Activated naive CD4-positive, alpha-beta T cell (primary cell): ENCODE data around the gene KRTAP3-1.
"Not testable (repeated sequence)": the region's sequence is repeated elsewhere in the genome, so short reads cannot be mapped to it uniquely, and the experiment has no call there.

Source experiments
- DNase-seq, 4 experiments: peaks; one replicate each; lab custom pipeline; 2025; lab: John Stamatoyannopoulos, UW

The KRTAP3-1 gene

DNA sequence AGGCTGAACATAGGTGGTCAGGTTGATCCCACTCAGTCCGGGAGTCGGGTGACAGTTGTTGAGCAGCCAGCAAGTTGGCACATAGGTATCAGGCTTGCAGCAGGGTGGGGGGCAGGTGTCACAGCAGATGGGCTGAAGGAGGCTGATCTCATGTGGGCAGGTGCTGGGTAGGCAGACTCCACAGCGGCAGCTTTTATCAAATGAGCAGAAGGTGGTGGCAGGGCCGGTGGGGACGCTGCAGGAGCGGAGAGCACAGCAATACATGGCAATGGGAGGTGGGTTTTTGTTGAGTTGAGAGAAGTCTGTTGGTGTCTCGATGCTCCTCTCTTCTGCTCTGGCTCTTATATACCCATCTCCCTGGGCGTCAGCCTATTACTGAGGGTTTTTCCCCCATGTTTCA, at the start of gene KRTAP3-1:
Gene KRTAP3-1, minus strand, starts transcription at position 318 of the 400 bp plus-strand sequence. Its CDS starts 54 bp downstream, at position 264.
- no peak for DNase-seq

DNA sequence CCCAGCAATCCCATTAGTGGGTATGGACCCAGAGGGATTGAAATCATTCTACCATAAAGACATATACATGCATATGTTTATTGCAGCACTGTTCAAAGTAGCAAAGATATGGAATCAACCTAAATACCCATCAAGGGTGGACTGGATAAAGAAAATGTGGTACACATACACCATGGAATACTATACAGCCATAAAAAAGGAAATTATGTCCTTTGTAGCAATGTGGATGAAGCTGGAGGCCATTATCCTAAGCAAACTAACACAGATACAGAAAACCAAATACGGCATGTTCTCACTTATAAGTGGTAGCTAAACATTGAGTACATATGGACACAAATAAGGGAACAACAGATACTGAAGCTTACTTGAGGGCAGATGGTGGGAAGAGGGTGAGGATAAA, 48.6 kb upstream of the KRTAP3-1 start:
- DNase-seq: no peak

DNA sequence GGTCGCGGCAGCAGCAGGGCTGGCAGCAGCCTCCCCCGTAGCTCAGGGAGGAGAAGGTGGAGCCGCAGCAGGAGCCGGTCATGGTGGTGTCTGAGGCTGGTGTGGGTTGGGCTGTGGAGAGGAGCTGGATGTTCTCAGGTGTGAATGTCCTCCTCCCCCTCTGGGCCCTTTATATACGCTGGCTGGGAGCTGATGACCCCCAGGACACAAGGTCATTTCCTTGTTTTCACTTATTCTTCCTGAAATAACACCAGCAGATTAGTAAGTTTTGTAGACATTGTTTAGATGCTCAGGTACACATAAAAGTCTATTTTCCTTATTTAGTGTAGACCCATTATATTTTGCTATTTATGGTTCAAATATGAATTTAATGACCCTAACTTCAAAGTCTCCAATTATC, 46.2 kb upstream of the KRTAP3-1 start, which contains the start of gene KRTAP2-2:
Gene KRTAP2-2, minus strand, starts transcription at position 101 of the 400 bp plus-strand sequence. Its CDS starts 19 bp downstream, at position 82.
- not testable (repeated sequence) for DNase-seq

DNA sequence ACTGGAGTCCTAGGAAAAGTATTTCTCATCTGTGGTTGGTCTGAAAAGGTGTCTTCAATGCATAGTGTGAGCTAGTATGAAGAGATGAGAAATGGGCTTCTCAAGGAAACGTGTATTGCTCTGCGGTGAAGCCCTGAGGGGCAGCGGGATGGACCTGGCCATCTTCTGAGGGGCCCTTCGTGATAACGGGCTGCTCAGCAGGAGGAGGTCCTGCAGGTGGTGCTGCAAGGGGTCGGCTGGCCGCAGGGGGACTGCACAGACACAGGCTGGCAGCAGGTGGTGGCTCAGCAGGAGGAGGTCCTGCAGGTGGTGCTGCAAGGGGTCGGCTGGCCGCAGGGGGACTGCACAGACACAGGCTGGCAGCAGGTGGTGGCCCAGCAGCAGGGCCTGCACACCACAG, 45.6 kb upstream of the KRTAP3-1 start:
- not testable (repeated sequence) for DNase-seq

DNA sequence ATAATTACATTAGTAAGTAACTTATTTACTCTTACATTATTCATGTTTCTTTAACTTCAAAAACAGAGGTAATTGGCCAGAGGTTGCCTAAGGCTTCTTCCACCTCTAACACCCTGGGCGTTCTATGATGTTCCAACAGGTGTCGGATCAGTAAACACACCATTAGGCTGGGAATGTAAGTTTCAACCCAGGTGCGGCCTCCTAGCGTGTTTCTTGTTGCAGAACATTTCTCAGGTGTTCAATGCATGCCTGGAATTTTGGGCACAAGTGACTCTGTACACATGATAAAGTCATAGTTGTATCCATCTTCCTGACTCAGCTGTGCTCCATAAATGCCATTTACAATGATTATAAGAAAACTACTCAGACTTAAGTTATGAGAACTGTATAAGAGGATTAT, 45.1 kb upstream of the KRTAP3-1 start:
- DNase-seq: no peak

DNA sequence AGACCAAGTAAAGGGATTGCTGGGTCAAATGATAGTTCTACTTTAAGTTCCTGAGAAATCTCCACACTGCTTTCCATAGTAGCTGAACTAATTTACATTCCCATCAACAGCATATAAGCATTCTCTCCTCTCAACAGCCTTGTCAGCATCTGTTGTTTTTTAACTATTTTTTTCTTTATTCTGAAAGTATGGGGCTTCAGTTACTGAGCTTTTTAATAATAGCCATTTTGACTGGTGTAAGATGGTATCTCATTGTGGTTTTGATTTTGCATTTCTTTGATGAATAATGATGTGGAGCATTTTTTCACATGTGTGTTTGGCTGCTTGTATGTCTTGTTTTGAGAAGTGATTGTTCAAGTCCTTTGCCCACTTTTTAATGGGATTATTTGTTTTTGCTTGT, 43.6 kb upstream of the KRTAP3-1 start:
- no peak for DNase-seq

DNA sequence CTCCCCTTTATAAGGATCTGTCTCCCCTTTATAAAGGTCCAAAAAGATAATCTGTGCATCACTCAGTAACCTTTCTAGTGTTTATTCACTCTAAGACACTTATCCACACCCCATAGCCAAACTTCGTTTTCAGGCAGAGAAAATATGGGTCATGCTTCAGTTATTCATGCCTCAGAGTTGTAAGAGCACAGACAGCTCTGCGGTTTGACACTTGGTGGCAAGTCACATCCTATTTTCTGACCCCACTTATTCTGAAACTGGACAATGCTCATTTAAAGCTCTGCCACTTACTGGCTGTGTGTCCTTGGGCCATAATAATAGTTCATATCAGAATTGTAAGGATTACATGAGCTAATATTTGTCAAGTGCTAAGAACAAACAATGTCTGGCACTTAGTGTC, 40.2 kb upstream of the KRTAP3-1 start:
- DNase-seq: no peak

DNA sequence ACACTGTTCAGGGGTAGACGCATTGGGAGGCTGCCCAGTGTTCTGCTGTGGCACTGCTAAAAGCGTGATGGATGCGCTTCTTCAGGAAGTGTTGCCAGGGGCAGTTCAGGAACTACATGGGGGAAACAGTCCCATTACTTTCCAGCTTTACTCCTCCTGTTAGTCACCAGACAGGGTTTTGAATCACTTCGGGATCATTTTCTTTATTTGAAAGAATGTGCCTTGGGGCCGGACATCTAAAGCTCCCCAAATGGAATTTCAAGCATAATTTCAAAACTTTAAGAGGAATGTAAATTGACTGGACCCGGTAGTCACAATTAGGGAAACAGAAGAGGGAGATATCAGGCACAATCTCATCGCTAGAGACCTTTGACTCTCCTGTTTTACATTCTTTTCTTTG, 39.5 kb upstream of the KRTAP3-1 start:
- no peak for DNase-seq

DNA sequence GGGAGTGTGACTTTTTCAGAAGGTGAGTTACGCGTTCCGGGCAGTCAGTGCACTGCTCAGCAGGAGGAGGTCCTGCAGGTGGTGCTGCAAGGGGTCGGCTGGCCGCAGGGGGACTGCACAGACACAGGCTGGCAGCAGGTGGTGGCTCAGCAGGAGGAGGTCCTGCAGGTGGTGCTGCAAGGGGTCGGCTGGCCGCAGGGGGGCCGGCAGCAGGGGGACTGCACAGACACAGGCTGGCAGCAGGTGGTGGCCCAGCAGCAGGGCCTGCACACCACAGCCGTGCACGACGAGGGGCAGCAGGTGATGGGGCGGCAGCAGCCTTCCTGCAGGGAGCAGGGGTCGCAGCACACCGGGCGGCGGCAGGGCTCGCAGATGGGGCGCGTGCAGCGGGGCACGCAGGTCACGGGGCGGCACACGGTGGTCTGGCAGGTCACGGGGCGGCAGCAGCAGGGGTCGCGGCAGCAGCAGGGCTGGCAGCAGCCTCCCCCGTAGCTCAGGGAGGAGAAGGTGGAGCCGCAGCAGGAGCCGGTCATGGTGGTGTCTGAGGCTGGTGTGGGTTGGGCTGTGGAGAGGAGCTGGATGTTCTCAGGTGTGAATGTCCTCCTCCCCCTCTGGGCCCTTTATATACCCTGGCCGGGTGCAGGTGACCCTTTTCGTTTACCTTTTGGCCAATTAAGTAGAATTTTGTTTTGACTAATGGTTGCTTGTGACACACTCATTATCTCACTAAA, 38.0 kb upstream of the KRTAP3-1 start, which contains the start of gene KRTAP2-1:
Gene KRTAP2-1, minus strand, starts transcription at position 582 of the 731 bp plus-strand sequence. Its CDS starts 49 bp downstream, at position 533.
- DNase-seq: not testable (repeated sequence)

DNA sequence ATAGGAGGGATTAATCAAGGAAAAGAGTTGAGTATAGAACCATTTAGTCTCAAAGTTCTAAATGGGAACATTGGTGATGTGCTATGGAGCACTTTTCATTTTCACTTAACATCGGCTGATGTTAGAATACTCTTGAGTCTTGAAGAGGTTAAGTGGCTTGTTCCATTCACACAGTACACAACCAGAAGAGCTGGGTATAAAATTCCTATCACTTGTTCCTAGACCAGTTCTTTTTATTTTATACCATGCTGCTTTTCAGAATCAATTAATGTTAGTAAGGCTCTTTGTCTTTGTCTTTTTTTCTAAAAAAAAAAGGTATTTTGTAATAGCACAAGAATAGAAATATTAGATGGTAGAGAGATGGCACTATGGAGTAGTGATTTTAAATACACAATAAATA, 34.0 kb upstream of the KRTAP3-1 start:
- no peak for DNase-seq

DNA sequence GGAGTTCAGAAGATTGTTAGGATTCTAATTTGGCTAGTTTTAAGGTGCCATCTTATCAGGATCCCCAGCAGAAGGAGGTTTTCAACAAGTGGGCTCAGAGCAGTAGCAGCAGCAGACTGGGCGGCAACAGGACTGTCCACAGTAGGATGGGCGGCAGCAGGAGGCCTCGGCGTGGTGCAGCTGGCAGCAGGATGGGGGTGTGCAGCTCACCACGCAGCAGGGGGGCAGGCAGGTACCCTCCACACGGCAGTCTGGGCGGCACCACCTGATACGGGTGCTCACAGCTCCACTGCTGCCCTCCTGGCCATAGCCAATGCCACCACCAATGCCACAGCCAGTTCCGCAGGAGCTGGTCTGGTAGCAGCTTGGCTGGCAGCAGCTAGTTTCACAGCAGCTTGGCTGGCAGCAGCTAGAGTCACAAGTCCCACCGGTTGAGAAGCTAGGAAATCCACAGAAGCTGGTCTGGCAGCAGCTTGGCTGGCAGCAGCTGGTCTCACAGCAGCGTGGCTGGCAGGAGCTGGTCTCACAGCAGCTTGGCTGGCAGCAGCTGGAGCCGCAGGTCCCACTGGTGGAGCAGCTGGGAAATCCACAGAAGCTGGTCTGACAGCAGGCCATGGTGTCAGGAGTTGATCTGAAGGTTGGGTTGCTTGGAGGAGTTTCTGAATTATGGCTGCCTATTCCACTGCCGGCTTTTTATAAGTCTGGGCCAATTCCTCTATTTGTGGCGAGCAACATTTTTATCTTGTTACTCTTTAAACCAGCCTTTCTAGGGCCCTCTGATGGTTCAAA, 32.0 kb upstream of the KRTAP3-1 start, which contains the start of gene KRTAP1-1:
Gene KRTAP1-1, minus strand, starts transcription at position 668 of the 789 bp plus-strand sequence. Its CDS starts 53 bp downstream, at position 615.
- not testable (repeated sequence) for DNase-seq

DNA sequence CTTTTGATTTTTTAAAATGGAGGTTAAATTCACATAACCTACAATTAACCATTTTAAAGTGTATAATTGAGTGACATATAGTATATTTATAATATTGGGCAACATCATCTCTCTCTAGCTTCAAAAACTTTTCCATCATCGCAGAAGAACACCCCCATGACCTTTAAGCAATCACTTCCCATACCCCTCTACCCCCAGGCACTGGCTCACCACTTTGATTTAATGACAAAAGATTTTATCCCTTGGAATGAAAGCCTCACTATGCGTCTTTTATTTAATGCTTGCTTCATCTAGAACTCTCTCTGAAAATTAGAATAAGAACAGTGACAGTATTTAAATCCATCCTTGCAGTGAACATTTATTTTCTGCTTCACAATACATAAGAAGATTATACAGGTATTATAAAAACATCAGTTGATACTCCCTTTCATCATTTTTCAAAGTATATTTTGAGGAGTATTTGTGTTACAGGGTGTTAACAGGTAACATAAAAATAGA, 29.0 kb upstream of the KRTAP3-1 start:
- no peak for DNase-seq

DNA sequence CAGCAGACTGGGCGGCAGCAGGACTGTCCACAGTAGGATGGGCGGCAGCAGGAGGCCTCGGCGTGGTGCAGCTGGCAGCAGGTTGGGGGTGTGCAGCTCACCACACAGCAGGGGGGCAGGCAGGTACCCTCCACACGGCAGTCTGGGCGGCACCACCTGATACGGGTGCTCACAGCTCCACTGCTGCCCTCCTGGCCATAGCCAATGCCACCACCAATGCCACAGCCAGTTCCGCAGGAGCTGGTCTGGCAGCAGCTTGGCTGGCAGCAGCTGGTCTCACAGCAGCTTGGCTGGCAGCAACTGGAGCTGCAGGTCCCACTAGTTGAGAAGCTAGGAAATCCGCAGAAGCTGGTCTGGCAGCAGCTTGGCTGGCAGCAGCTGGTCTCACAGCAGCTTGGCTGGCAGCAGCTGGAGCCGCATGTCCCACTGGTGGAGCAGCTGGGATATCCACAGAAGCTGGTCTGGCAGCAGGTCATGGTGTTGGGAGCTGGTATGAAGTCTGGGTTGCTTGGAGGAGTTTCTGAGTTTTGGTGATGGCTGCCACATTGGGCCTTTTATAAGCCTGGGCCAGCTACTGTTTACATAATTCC, 25.5 kb upstream of the KRTAP3-1 start, which contains the start of gene KRTAP1-3:
Gene KRTAP1-3, minus strand, starts transcription at position 529 of the 590 bp plus-strand sequence. Its CDS starts 53 bp downstream, at position 476.
- not testable (repeated sequence) for DNase-seq

DNA sequence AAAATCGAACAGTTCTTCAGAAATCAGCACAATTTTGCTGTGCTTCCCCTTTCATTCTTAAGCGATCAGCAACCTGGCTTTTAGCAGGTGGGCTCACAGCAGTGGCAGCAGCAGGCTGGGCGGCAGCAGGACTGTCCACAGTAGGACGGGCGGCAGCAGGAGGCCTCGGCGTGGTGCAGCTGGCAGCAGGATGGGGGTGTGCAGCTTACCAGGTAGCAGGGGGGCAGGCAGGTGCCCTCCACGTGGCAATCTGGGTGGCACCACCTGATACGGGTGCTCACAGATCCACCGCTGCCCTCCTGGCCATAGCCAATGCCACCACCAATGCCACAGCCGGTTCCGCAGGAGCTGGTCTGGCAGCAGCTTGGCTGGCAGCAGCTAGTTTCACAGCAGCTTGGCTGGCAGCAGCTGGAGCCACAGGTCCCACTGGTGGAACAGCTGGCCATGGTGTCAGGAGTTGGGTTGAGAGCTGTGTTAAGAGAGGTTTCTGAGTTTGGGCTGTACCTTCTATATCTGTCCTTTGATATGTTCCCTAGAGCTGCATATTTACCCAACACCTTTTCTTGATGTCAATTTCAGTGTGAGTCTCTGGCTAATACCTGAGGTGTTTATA, 20.8 kb upstream of the KRTAP3-1 start, which contains the start of gene KRTAP1-4:
Gene KRTAP1-4, minus strand, starts transcription at position 563 of the 613 bp plus-strand sequence. Its CDS starts 117 bp downstream, at position 446.
- DNase-seq: no peak

DNA sequence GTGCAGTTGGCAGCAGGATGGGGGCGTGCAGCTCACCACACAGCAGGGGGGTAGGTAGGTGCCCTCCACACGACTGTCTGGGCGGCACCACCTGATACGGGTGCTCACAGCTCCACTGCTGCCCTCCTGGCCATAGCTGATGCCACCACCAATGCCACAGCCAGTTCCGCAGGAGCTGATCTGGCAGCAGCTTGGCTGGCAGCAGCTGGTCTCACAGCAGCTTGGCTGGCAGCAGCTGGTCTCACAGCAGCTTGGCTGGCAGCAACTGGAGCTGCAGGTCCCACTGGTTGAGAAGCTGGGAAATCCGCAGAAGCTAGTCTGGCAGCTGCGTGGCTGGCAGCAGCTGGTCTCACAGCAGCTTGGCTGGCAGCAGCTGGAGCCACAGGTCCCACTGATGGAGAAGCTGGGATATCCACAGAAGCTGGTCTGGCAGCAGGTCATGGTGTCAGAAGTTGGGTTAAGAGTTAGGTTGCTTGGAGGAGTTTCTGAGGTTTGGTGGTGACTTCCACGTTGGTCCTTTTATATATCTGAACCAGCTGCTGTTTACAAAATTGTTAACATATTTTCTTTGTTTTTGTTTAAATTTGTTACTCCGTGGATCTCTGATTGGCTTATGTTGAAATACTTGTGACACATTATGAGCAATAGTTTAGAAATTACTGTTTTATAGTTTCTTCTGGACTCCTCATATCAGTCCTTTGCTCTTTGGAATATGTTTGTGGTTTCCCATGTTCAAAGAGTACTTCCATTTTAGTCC, 18.0 kb upstream of the KRTAP3-1 start, which contains the start of gene KRTAP1-5:
Gene KRTAP1-5, minus strand, starts transcription at position 494 of the 757 bp plus-strand sequence. Its CDS starts 53 bp downstream, at position 441.
- DNase-seq: no peak

DNA sequence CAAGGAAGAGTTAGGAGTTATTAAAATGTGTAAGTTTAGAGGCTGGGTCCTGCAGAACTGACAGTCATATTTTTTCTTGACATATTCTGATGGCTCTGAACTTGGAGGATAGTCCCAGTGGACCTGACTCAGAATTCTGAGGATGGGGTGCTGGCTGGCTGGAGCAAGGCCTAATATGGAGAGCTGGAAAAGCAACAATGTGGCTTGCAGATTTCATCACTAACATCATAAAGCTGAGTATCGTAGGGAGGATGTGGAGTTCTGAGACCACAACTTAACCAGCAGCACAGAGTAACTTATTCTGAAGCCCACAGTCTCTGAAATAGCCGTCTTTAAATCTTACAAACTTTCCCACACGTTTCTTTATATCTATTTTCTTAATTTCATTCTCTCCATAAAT, 15.8 kb upstream of the KRTAP3-1 start:
- DNase-seq: no peak

DNA sequence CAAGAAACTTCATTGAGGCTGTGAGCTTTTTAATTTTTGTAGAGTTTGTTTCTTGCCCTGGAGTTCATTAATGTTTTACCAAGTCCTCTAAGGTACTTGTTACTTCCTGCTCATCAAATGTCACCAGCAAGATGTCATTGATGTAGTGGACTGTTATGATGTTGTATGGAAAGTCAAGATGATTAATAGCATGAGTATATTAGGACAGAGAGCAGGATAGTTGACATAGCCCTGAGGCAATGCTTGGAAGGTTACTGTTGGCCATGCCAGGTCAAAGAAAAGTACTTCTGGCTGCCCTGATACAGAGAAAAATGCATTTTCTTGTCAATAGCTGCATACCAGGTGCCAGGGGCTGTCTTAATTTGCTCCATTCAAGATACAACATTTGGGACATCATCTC, 11.4 kb upstream of the KRTAP3-1 start:
- DNase-seq: no peak

DNA sequence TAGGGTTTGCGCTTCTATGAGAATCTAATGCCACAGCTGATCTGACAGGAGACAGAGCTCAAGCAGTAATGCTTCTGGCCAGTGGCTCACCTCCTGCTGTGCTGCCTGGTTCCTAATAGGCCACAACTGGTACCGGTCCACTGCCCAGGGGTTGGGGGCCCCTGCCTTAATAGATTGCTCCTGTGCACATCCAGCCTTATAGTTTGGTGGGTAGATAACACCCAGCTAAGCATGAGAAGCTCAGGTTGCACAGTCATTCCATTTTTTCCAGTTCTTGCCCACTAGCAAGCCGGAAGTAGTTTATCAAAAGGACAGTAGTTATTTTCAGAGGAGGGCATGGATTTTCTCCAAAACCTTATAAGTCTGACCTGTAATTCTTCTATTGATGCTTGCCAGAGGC, 10.5 kb upstream of the KRTAP3-1 start:
- no peak for DNase-seq

DNA sequence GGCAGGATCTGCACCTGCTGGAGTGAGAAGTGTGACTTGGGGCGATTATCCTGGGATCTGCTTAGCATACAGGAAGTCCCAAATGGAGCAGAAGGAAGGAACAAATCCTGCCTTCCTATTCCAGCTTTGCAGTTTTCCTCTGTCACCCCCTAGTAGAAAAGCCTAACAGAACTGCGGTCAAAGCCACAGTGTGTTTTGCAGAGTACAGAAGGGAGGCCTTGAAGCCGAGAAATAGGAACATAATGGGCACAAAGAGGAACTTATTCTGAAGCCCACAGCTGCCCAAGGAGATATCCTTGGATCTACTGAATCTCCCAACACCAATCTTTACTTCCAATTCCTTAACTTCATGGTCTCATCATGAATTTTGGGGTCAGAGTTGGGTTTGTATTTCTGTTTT, 9.6 kb upstream of the KRTAP3-1 start:
- DNase-seq: no peak

DNA sequence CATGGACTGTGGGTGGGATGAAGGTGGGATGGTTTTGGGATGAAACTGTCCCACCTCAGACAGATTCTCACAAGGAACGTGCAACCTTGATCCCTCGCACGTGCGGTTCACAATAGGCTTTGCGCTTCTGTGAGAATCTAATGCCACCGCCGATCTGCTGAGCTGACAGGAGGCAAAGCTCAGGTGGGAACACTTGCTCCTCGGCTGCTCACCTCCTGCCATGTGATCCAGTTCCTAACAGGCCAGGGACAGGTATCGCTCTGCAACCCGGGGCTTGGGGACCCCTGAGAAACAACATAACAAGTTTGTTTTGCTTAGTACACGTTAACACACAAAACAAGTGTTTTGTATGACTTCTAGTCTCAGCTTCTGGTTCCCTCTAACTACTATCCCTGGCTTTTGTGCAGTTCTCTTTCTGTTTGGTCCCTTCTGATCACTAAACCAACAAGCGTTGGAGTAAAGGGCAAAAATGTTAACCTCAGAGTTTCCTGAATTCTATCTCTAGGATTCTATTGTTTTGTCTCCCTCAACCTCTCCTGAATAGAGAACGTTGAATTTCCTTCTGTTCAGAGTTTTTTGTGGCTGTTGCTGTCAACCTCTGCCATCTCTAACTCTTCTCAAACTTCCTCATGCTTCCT, 7.8 kb upstream of the KRTAP3-1 start:
- no peak for DNase-seq
